ENCODE measurements around the gene PKN2. TPM values are rescaled to one million over a fixed set of nuclear protein-coding genes. Genes with fewer than 3 reads are reported as not detected.
A peak's percentile ranks its signal among the peaks of the same experiment; 100 is the strongest.

Gene PKN2
- total RNA-seq, 1 experiment from 2014 or later: 32.6 TPM

DNA sequence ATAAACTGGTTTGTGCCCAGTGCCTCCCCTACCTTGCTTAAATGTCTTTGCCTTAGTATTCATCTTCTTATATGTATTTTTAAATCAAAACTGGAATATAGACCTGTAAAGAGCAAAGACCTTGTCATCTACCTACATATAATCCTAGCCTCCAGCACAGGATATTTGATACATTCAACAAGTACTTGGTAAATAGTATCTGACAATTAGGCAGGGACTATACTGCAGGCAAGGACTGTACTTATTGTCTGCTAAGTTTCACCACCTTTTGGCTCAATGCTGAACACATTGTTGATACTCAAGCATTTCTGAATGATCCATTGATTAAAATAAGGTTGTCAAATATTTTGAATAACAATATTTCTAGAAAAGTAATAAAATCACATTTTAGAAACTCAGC is 96.4 kb downstream of the PKN2 start:
- H3K36me3 Mint-ChIP-seq: peaks cover 13% of the 10 kb centered on the region
- no peak overlapping the region for H3K4me3 Mint-ChIP-seq
- no peak overlapping the region for H3K27ac Mint-ChIP-seq
- TF ChIP-seq, protein P1, sequence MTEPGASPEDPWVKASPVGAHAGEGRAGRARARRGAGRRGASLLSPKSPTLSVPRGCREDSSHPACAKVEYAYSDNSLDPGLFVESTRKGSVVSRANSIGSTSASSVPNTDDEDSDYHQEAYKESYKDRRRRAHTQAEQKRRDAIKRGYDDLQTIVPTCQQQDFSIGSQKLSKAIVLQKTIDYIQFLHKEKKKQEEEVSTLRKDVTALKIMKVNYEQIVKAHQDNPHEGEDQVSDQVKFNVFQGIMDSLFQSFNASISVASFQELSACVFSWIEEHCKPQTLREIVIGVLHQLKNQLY (CRISPR knock-in tag; IDR thresholded peaks at IDR 0.05): no peak
- TF ChIP-seq MXD4 (CRISPR knock-in tag; IDR thresholded peaks at IDR 0.05; ENCODE audit: borderline replicate concordance) (no peak), TP53 (CRISPR knock-in tag; IDR thresholded peaks at IDR 0.05) (no peak)
- TF ChIP-seq, protein P2, sequence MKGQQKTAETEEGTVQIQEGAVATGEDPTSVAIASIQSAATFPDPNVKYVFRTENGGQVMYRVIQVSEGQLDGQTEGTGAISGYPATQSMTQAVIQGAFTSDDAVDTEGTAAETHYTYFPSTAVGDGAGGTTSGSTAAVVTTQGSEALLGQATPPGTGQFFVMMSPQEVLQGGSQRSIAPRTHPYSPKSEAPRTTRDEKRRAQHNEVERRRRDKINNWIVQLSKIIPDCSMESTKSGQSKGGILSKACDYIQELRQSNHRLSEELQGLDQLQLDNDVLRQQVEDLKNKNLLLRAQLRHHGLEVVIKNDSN (CRISPR knock-in tag; IDR thresholded peaks at IDR 0.05): no peak
- TF ChIP-seq, protein P3, sequence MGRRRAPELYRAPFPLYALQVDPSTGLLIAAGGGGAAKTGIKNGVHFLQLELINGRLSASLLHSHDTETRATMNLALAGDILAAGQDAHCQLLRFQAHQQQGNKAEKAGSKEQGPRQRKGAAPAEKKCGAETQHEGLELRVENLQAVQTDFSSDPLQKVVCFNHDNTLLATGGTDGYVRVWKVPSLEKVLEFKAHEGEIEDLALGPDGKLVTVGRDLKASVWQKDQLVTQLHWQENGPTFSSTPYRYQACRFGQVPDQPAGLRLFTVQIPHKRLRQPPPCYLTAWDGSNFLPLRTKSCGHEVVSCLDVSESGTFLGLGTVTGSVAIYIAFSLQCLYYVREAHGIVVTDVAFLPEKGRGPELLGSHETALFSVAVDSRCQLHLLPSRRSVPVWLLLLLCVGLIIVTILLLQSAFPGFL (CRISPR knock-in tag; IDR thresholded peaks at IDR 0.05; ENCODE audit: borderline replicate concordance): no peak
- DNase-seq (ENCODE audit: low spot score) (no peak), ATAC-seq (no peak)
- H3K4me1 Mint-ChIP-seq: peaks cover 63% of the 10 kb centered on the region
- H3K27me3 Mint-ChIP-seq (ENCODE audit: low read depth): no peaks in the 10 kb centered on the region
- CTCF ChIA-PET: no interaction called here
- POLR2A ChIA-PET: no interaction called here
- H3K9me3 Mint-ChIP-seq: no peaks in the 10 kb centered on the region

DNA sequence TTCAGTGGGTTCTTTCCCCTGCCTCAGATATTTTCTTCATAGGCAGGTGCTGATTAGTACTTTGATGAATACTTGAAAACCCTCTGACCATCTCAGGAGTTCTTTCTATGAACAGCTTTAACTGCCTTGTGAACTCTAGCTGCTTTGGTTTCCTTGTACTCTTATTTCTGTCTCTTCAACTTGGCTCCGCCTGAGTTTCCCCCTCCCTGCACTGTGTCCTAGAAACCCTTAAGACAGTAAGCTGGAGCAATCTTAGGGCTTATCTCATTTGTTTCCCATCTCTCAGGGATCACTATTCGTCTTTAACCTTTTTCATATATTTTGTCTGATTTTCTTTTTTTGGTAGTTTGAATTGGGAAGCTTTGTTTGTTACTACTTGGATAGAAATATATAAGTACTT is 99.1 kb downstream of the PKN2 start:
- Mint-ChIP-seq H3K4me3 (no peak overlapping the region), H3K9me3 (no peaks in the 10 kb centered on the region), H3K4me1 (peaks cover 41% of the 10 kb centered on the region), H3K27ac (peak overlapping the region; percentile 85), H3K36me3 (peaks cover 14% of the 10 kb centered on the region), H3K27me3 (ENCODE audit: low read depth) (no peaks in the 10 kb centered on the region)
- TF ChIP-seq, protein P4, sequence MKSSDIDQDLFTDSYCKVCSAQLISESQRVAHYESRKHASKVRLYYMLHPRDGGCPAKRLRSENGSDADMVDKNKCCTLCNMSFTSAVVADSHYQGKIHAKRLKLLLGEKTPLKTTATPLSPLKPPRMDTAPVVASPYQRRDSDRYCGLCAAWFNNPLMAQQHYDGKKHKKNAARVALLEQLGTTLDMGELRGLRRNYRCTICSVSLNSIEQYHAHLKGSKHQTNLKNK (CRISPR knock-in tag; IDR thresholded peaks at IDR 0.05): no peak
- TF ChIP-seq ZBTB21 (CRISPR knock-in tag; IDR thresholded peaks at IDR 0.05; ENCODE audit: borderline replicate concordance) (no peak), ZNF138 (CRISPR knock-in tag; conservative IDR thresholded peaks at IDR 0.05) (no peak), ZNF121 (CRISPR knock-in tag; IDR thresholded peaks at IDR 0.05) (no peak), ZNF416 (CRISPR knock-in tag; IDR thresholded peaks at IDR 0.05) (no peak)
- TF ChIP-seq, protein P2 (CRISPR knock-in tag; IDR thresholded peaks at IDR 0.05): no peak
- TF ChIP-seq, protein P5, sequence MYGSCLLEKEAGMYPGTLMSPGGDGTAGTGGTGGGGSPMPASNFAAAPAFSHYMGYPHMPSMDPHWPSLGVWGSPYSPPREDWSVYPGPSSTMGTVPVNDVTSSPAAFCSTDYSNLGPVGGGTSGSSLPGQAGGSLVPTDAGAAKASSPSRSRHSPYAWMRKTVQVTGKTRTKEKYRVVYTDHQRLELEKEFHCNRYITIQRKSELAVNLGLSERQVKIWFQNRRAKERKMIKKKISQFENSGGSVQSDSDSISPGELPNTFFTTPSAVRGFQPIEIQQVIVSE (CRISPR knock-in tag; IDR thresholded peaks at IDR 0.05; ENCODE audit: borderline replicate concordance): no peak
- TF ChIP-seq, protein P1 (CRISPR knock-in tag; IDR thresholded peaks at IDR 0.05): no peak
- TF ChIP-seq, protein P6, sequence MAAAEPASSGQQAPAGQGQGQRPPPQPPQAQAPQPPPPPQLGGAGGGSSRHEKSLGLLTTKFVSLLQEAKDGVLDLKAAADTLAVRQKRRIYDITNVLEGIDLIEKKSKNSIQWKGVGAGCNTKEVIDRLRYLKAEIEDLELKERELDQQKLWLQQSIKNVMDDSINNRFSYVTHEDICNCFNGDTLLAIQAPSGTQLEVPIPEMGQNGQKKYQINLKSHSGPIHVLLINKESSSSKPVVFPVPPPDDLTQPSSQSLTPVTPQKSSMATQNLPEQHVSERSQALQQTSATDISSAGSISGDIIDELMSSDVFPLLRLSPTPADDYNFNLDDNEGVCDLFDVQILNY (CRISPR knock-in tag; IDR thresholded peaks at IDR 0.05): no peak
- DNase-seq (ENCODE audit: low spot score): no peak
- peak; percentile 69 for ATAC-seq
- POLR2A ChIA-PET: no interaction called here
- CTCF ChIA-PET: no interaction called here

DNA sequence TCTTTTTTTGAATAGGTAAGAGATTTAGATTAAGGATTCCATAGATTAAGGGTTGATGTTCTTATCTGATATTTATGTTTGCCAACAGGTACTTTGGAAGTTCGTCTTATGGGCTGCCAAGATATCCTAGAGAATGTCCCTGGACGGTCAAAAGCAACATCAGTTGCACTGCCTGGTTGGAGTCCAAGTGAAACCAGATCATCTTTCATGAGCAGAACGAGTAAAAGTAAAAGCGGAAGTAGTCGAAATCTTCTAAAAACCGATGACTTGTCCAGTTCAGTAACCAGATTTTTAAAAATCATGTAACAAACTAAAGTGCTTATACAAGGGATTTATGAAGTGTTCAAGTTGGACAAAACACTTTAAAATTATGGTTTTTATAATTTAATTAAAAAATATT is 100.5 kb downstream of the PKN2 start:
- no peak for ATAC-seq
- peaks cover 13% of the 10 kb centered on the region for H3K36me3 Mint-ChIP-seq

More for the DNA sequence above, 100.5 kb downstream of the PKN2 start:
- CTCF ChIA-PET: no interaction called here
- POLR2A ChIA-PET: interaction anchor here (0.7 kb wide), 1 partner anchor 69 kb away, joined by 7 read pairs; no protein-coding TSS in a partner anchor
- Mint-ChIP-seq H3K27ac (peak overlapping the region; percentile 91; the same call in 1 of the 2 replicates), H3K4me1 (peaks cover 30% of the 10 kb centered on the region), H3K4me3 (no peak overlapping the region), H3K9me3 (no peaks in the 10 kb centered on the region), H3K27me3 (ENCODE audit: low read depth) (no peaks in the 10 kb centered on the region)
- DNase-seq (ENCODE audit: low spot score): no peak
- TF ChIP-seq, protein P5 (CRISPR knock-in tag; IDR thresholded peaks at IDR 0.05; ENCODE audit: borderline replicate concordance): no peak
- TF ChIP-seq, protein P7, sequence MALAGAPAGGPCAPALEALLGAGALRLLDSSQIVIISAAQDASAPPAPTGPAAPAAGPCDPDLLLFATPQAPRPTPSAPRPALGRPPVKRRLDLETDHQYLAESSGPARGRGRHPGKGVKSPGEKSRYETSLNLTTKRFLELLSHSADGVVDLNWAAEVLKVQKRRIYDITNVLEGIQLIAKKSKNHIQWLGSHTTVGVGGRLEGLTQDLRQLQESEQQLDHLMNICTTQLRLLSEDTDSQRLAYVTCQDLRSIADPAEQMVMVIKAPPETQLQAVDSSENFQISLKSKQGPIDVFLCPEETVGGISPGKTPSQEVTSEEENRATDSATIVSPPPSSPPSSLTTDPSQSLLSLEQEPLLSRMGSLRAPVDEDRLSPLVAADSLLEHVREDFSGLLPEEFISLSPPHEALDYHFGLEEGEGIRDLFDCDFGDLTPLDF (CRISPR knock-in tag; IDR thresholded peaks at IDR 0.05): no peak
- no peak for TF ChIP-seq MXD4 (CRISPR knock-in tag; IDR thresholded peaks at IDR 0.05; ENCODE audit: borderline replicate concordance)
- TF ChIP-seq ZNF416 (CRISPR knock-in tag; IDR thresholded peaks at IDR 0.05): no peak
- TF ChIP-seq OVOL2 (CRISPR knock-in tag; IDR thresholded peaks at IDR 0.05; ENCODE audit: borderline replicate concordance): no peak
- TF ChIP-seq TCF7 (CRISPR knock-in tag; IDR thresholded peaks at IDR 0.05; ENCODE audit: low read depth): no peak
- TF ChIP-seq, protein P8, sequence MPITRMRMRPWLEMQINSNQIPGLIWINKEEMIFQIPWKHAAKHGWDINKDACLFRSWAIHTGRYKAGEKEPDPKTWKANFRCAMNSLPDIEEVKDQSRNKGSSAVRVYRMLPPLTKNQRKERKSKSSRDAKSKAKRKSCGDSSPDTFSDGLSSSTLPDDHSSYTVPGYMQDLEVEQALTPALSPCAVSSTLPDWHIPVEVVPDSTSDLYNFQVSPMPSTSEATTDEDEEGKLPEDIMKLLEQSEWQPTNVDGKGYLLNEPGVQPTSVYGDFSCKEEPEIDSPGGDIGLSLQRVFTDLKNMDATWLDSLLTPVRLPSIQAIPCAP (CRISPR knock-in tag; IDR thresholded peaks at IDR 0.05): no peak

All from WTC11 (cell line).